Measurements from ENCODE around the gene TRANK1. TPM values are rescaled to one million over a fixed set of nuclear protein-coding genes. Genes with fewer than 3 reads are reported as not detected.
"Not testable (repeated sequence)": the region's sequence is repeated elsewhere in the genome, so short reads cannot be mapped to it uniquely, and the experiment has no call there.

Gene TRANK1
- total RNA-seq, 1 experiment from 2014 or later = 10.5 TPM

DNA sequence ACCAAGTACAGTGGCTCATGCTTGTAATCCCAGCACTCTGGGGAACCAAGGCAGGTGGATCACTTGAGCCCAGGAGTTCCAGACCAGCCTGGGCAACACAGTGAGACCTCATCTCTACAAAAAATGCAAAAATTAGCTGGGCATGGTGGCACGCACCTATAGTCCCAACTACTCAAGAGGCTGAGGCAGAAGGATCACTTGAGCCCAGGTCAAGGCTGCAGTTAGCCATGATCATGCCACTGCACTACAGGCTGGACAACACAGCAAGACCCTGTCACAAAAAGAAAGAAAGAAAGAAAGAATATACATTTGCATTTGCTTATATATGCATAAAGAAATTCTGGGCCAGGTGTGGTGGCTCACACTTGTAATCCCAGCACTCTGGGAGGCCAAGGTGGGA is 13.4 kb downstream of the TRANK1 start:
- H3K9me3 Mint-ChIP-seq; H3K4me3 Mint-ChIP-seq; H3K27me3 Mint-ChIP-seq (ENCODE audit: low read depth); H3K36me3 Mint-ChIP-seq; ATAC-seq; DNase-seq (ENCODE audit: low spot score): not testable (repeated sequence)
- Mint-ChIP-seq H3K27ac (peak overlapping the region; percentile 89), H3K4me1 (peaks cover 42% of the 10 kb centered on the region)
- CTCF ChIA-PET = interaction anchor here (2.8 kb wide), 1 partner anchor 28 kb away, joined by 20 read pairs; no protein-coding TSS in a partner anchor
- TF ChIP-seq ZNF121 (CRISPR knock-in tag; IDR thresholded peaks at IDR 0.05) = peak; percentile 98
- POLR2A ChIA-PET = interaction anchor here (1.8 kb wide), 1 partner anchor 14 kb away, joined by 9 read pairs; the partner anchor contains the start of gene TRANK1

DNA sequence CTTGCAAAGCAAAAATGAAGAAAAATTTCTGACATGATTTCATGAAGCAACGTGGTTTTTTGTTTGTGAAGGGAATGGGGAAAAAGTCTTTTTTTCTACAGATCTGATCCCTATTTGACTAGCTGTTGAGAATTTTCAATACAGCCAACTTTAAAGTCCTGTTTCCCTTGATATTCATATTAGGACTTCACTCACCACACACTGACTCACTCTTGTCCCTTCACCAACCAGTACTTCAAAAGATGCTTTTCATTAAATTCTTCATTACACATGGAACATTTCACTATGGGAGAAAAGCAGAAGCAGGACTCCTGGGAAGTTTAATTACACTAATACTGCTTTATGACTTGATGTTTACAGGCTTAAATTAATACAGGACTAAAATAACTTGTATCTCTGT is 16.6 kb downstream of the TRANK1 start:
- no peak overlapping the region for H3K27ac Mint-ChIP-seq

DNA sequence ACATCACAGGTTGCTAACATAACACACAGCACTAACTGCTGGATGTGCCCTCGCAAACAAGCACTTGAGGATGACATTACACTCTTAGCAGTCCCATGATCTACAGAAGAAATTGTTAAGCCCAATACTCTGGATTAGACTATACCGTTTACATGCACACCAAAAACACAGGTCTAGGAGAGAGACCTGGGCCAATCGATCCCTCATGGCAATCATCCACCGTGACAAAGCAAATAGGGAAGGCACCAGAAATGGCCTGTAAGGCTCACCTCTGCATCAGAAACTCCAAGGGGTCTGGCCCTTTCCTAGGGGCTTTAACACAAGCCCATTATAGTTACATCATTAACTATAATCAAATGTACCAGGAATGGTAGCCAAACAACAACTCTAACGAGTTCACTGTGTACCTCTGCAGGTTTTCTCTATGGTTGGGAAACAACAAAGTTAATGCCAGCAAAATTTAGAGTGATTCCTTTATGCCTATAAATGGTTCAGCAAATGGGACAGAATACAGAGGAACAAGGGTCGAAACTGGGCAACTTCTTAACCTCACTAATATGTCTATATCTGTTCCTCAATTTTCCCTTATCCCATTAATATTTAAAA is 18.5 kb downstream of the TRANK1 start:
- no peak for ATAC-seq
- H3K36me3 Mint-ChIP-seq = peaks cover 8% of the 10 kb centered on the region
- no peak overlapping the region for H3K27ac Mint-ChIP-seq
- H3K4me1 Mint-ChIP-seq = peaks cover 15% of the 10 kb centered on the region
- peaks cover 13% of the 10 kb centered on the region for H3K9me3 Mint-ChIP-seq
- no peaks in the 10 kb centered on the region for H3K27me3 Mint-ChIP-seq (ENCODE audit: low read depth)
- no peak for DNase-seq (ENCODE audit: low spot score)
- no peak overlapping the region for H3K4me3 Mint-ChIP-seq
- CTCF ChIA-PET = interaction anchor here (0.9 kb wide), 1 partner anchor 58 kb away, joined by 3 read pairs; no protein-coding TSS in a partner anchor
- POLR2A ChIA-PET = no interaction called here
- TF ChIP-seq ZNF121 (CRISPR knock-in tag; IDR thresholded peaks at IDR 0.05) = no peak
- no peak for TF ChIP-seq STAT6 (CRISPR knock-in tag; conservative IDR thresholded peaks at IDR 0.05; ENCODE audit: low read depth)
- no peak for TF ChIP-seq CBFB (CRISPR knock-in tag; IDR thresholded peaks at IDR 0.05; ENCODE audit: low read depth)
- TF ChIP-seq NR3C1 (CRISPR knock-in tag; conservative IDR thresholded peaks at IDR 0.05; ENCODE audit: low read depth) = no peak
- TF ChIP-seq FOXP1 (CRISPR knock-in tag; IDR thresholded peaks at IDR 0.05; ENCODE audit: borderline replicate concordance) = no peak
- no peak for TF ChIP-seq NR2C2 (CRISPR knock-in tag; IDR thresholded peaks at IDR 0.05)
- TF ChIP-seq FOXJ3 (CRISPR knock-in tag; IDR thresholded peaks at IDR 0.05; ENCODE audit: borderline replicate concordance) = no peak
- no peak for TF ChIP-seq GRHL2 (CRISPR knock-in tag; IDR thresholded peaks at IDR 0.05; ENCODE audit: insufficient replicate concordance, severe bottlenecking)
- TF ChIP-seq SMAD3 (CRISPR knock-in tag; IDR thresholded peaks at IDR 0.05; ENCODE audit: borderline replicate concordance) = no peak
- TF ChIP-seq ZNF219 (CRISPR knock-in tag; IDR thresholded peaks at IDR 0.05; ENCODE audit: borderline replicate concordance) = no peak
- TF ChIP-seq, protein P1, sequence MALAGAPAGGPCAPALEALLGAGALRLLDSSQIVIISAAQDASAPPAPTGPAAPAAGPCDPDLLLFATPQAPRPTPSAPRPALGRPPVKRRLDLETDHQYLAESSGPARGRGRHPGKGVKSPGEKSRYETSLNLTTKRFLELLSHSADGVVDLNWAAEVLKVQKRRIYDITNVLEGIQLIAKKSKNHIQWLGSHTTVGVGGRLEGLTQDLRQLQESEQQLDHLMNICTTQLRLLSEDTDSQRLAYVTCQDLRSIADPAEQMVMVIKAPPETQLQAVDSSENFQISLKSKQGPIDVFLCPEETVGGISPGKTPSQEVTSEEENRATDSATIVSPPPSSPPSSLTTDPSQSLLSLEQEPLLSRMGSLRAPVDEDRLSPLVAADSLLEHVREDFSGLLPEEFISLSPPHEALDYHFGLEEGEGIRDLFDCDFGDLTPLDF (CRISPR knock-in tag; IDR thresholded peaks at IDR 0.05) = no peak

More for the DNA sequence above, 16.6 kb downstream of the TRANK1 start:
- H3K9me3 Mint-ChIP-seq = peaks cover 5% of the 10 kb centered on the region
- peaks cover 2% of the 10 kb centered on the region; the same call in 1 of the 2 replicates for H3K36me3 Mint-ChIP-seq
- peaks cover 28% of the 10 kb centered on the region for H3K4me1 Mint-ChIP-seq
- H3K27me3 Mint-ChIP-seq (ENCODE audit: low read depth) = no peaks in the 10 kb centered on the region
- ChIA-PET CTCF (interaction anchor here (0.9 kb wide), 1 partner anchor 30 kb away, joined by 3 read pairs; no protein-coding TSS in a partner anchor), POLR2A (no interaction called here)
- TF ChIP-seq, protein P2, sequence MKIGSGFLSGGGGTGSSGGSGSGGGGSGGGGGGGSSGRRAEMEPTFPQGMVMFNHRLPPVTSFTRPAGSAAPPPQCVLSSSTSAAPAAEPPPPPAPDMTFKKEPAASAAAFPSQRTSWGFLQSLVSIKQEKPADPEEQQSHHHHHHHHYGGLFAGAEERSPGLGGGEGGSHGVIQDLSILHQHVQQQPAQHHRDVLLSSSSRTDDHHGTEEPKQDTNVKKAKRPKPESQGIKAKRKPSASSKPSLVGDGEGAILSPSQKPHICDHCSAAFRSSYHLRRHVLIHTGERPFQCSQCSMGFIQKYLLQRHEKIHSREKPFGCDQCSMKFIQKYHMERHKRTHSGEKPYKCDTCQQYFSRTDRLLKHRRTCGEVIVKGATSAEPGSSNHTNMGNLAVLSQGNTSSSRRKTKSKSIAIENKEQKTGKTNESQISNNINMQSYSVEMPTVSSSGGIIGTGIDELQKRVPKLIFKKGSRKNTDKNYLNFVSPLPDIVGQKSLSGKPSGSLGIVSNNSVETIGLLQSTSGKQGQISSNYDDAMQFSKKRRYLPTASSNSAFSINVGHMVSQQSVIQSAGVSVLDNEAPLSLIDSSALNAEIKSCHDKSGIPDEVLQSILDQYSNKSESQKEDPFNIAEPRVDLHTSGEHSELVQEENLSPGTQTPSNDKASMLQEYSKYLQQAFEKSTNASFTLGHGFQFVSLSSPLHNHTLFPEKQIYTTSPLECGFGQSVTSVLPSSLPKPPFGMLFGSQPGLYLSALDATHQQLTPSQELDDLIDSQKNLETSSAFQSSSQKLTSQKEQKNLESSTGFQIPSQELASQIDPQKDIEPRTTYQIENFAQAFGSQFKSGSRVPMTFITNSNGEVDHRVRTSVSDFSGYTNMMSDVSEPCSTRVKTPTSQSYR (CRISPR knock-in tag; IDR thresholded peaks at IDR 0.05) = no peak
- TF ChIP-seq RORB (CRISPR knock-in tag; IDR thresholded peaks at IDR 0.05) (no peak), ZNF219 (CRISPR knock-in tag; IDR thresholded peaks at IDR 0.05; ENCODE audit: borderline replicate concordance) (no peak), E2F4 (CRISPR knock-in tag; IDR thresholded peaks at IDR 0.05; ENCODE audit: borderline replicate concordance, low read depth) (no peak), E2F5 (CRISPR knock-in tag; IDR thresholded peaks at IDR 0.05) (no peak)
- TF ChIP-seq, protein P3, sequence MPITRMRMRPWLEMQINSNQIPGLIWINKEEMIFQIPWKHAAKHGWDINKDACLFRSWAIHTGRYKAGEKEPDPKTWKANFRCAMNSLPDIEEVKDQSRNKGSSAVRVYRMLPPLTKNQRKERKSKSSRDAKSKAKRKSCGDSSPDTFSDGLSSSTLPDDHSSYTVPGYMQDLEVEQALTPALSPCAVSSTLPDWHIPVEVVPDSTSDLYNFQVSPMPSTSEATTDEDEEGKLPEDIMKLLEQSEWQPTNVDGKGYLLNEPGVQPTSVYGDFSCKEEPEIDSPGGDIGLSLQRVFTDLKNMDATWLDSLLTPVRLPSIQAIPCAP (CRISPR knock-in tag; IDR thresholded peaks at IDR 0.05) = no peak
- no peak for DNase-seq (ENCODE audit: low spot score)
- H3K4me3 Mint-ChIP-seq = no peak overlapping the region
- ATAC-seq = no peak

Data from WTC11 (cell line).